Measurements from ENCODE around the gene IGF1R.
A peak's percentile ranks its signal among the peaks of the same experiment; 100 is the strongest.

IGF1R gene

GRCh38 chr15:98870788-98871187, 222.4 kb downstream of the IGF1R start:
- Mint-ChIP-seq H3K36me3 (peaks cover 3 to 4% of the 10 kb centered on the region in 2 donors), H3K9me3 (peaks cover 0 to 1% of the 10 kb centered on the region in 2 donors), H3K4me3 (no peak overlapping the region), H3K4me1 (peaks cover 16 to 24% of the 10 kb centered on the region in 2 donors), H3K27ac (no peak overlapping the region), H3K27me3 (peaks cover 0 to 12% of the 10 kb centered on the region in 2 donors)
- ATAC-seq (replicated peaks) (no peak), DNase-seq (no peak)

GRCh38 chr15:98872774-98873173, 224.4 kb downstream of the IGF1R start:
- ATAC-seq (replicated peaks) (no peak), DNase-seq (no peak)
- H3K4me3 Mint-ChIP-seq, result no peak overlapping the region
- H3K27me3 Mint-ChIP-seq, result peaks cover 0 to 12% of the 10 kb centered on the region in 2 donors
- H3K36me3 Mint-ChIP-seq, result peaks cover 3 to 4% of the 10 kb centered on the region in 2 donors
- H3K27ac Mint-ChIP-seq, result no peak overlapping the region
- peaks cover 0 to 1% of the 10 kb centered on the region in 2 donors for H3K9me3 Mint-ChIP-seq
- H3K4me1 Mint-ChIP-seq, result peaks cover 8 to 18% of the 10 kb centered on the region in 2 donors

- H3K9me3 Mint-ChIP-seq, result peaks cover 0 to 1% of the 10 kb centered on the region in 2 donors
- ATAC-seq (replicated peaks), result peak; percentile 65 to 74
- no peak for DNase-seq
- H3K4me1 Mint-ChIP-seq, result peaks cover 8 to 18% of the 10 kb centered on the region in 2 donors
- H3K27ac Mint-ChIP-seq, result peak overlapping the region; percentile 2
- peaks cover 3 to 4% of the 10 kb centered on the region in 2 donors for H3K36me3 Mint-ChIP-seq
- peaks cover 0 to 12% of the 10 kb centered on the region in 2 donors for H3K27me3 Mint-ChIP-seq
- H3K4me3 Mint-ChIP-seq, result peak overlapping the region; percentile 58 to 61
Measured at GRCh38 chr15:98873441-98874218, 225.3 kb downstream of the IGF1R start.

GRCh38 chr15:98874370-98874769, 226.0 kb downstream of the IGF1R start:
- Mint-ChIP-seq H3K27ac (no peak overlapping the region), H3K9me3 (peaks cover 0 to 1% of the 10 kb centered on the region in 2 donors), H3K4me1 (peaks cover 8 to 18% of the 10 kb centered on the region in 2 donors), H3K36me3 (peaks cover 3 to 4% of the 10 kb centered on the region in 2 donors), H3K4me3 (no peak overlapping the region), H3K27me3 (peaks cover 0 to 12% of the 10 kb centered on the region in 2 donors)
- ATAC-seq (replicated peaks) (no peak), DNase-seq (no peak)

GRCh38 chr15:98874773-98875172, 226.4 kb downstream of the IGF1R start:
- H3K4me1 Mint-ChIP-seq, result peaks cover 8 to 18% of the 10 kb centered on the region in 2 donors
- peaks cover 0 to 1% of the 10 kb centered on the region in 2 donors for H3K9me3 Mint-ChIP-seq
- H3K4me3 Mint-ChIP-seq, result no peak overlapping the region
- peaks cover 3 to 4% of the 10 kb centered on the region in 2 donors for H3K36me3 Mint-ChIP-seq
- DNase-seq (no peak), ATAC-seq (replicated peaks) (no peak)
- peaks cover 0 to 12% of the 10 kb centered on the region in 2 donors for H3K27me3 Mint-ChIP-seq
- H3K27ac Mint-ChIP-seq, result no peak overlapping the region

GRCh38 chr15:98875309-98875708, 227.0 kb downstream of the IGF1R start:
- H3K27me3 Mint-ChIP-seq, result peaks cover 0 to 12% of the 10 kb centered on the region in 2 donors
- no peak overlapping the region for H3K4me3 Mint-ChIP-seq
- DNase-seq, result no peak
- H3K36me3 Mint-ChIP-seq, result peaks cover 3 to 4% of the 10 kb centered on the region in 2 donors
- peaks cover 10 to 18% of the 10 kb centered on the region in 2 donors for H3K4me1 Mint-ChIP-seq
- ATAC-seq (replicated peaks), result no peak
- H3K9me3 Mint-ChIP-seq, result peaks cover 0 to 1% of the 10 kb centered on the region in 2 donors
- peak overlapping the region; percentile 20 for H3K27ac Mint-ChIP-seq

GRCh38 chr15:98876451-98877369, 228.4 kb downstream of the IGF1R start:
- Mint-ChIP-seq H3K9me3 (no peaks in the 10 kb centered on the region), H3K36me3 (no peaks in the 10 kb centered on the region), H3K4me3 (no peak overlapping the region)

GRCh38 chr15:98878172-98878571, 229.8 kb downstream of the IGF1R start:
- DNase-seq (no peak), ATAC-seq (replicated peaks) (no peak)
- no peak overlapping the region for H3K4me3 Mint-ChIP-seq
- H3K9me3 Mint-ChIP-seq, result no peaks in the 10 kb centered on the region
- peaks cover 15 to 24% of the 10 kb centered on the region in 2 donors for H3K4me1 Mint-ChIP-seq
- peaks cover 0 to 9% of the 10 kb centered on the region in 2 donors for H3K27me3 Mint-ChIP-seq
- no peak overlapping the region for H3K27ac Mint-ChIP-seq
- H3K36me3 Mint-ChIP-seq, result no peaks in the 10 kb centered on the region

More at GRCh38 chr15:98876451-98877369, 228.4 kb downstream of the IGF1R start:
- H3K4me1 Mint-ChIP-seq, result peaks cover 12 to 18% of the 10 kb centered on the region in 2 donors
- ATAC-seq (replicated peaks), result no peak
- H3K27ac Mint-ChIP-seq, result no peak overlapping the region
- no peak for DNase-seq
- peaks cover 0 to 12% of the 10 kb centered on the region in 2 donors for H3K27me3 Mint-ChIP-seq

GRCh38 chr15:98878862-98879261, 230.5 kb downstream of the IGF1R start:
- ATAC-seq (replicated peaks) (no peak), DNase-seq (no peak)
- H3K4me3 Mint-ChIP-seq, result no peak overlapping the region
- peaks cover 12 to 18% of the 10 kb centered on the region in 2 donors for H3K4me1 Mint-ChIP-seq
- H3K9me3 Mint-ChIP-seq, result no peaks in the 10 kb centered on the region
- no peak overlapping the region for H3K27ac Mint-ChIP-seq
- no peaks in the 10 kb centered on the region for H3K36me3 Mint-ChIP-seq
- H3K27me3 Mint-ChIP-seq, result peaks cover 0 to 5% of the 10 kb centered on the region in 2 donors

GRCh38 chr15:98881526-98882520, 233.5 kb downstream of the IGF1R start:
- H3K27me3 Mint-ChIP-seq, result no peaks in the 10 kb centered on the region
- peak; percentile 76 to 81 for ATAC-seq (replicated peaks)
- H3K4me3 Mint-ChIP-seq, result no peak overlapping the region
- no peaks in the 10 kb centered on the region for H3K9me3 Mint-ChIP-seq
- H3K4me1 Mint-ChIP-seq, result peaks cover 7% of the 10 kb centered on the region in 2 donors
- H3K36me3 Mint-ChIP-seq, result no peaks in the 10 kb centered on the region
- H3K27ac Mint-ChIP-seq, result no peak overlapping the region
- no peak for DNase-seq

GRCh38 chr15:98883478-98883877, 235.1 kb downstream of the IGF1R start:
- Mint-ChIP-seq H3K27me3 (no peaks in the 10 kb centered on the region), H3K27ac (no peak overlapping the region), H3K4me3 (no peak overlapping the region), H3K9me3 (no peaks in the 10 kb centered on the region), H3K4me1 (peaks cover 7% of the 10 kb centered on the region in 2 donors), H3K36me3 (no peaks in the 10 kb centered on the region)
- ATAC-seq (replicated peaks), result no peak
- no peak for DNase-seq

GRCh38 chr15:98884894-98885293, 236.6 kb downstream of the IGF1R start:
- Mint-ChIP-seq H3K4me3 (no peak overlapping the region), H3K27ac (no peak overlapping the region), H3K4me1 (peaks cover 7 to 12% of the 10 kb centered on the region in 2 donors), H3K27me3 (no peaks in the 10 kb centered on the region), H3K9me3 (no peaks in the 10 kb centered on the region), H3K36me3 (no peaks in the 10 kb centered on the region)
- ATAC-seq (replicated peaks), result no peak
- no peak for DNase-seq

GRCh38 chr15:98887976-98888375, 239.6 kb downstream of the IGF1R start:
- H3K4me1 Mint-ChIP-seq, result peaks cover 0 to 5% of the 10 kb centered on the region in 2 donors
- no peaks in the 10 kb centered on the region for H3K36me3 Mint-ChIP-seq
- ATAC-seq (replicated peaks) (no peak), DNase-seq (no peak)
- no peak overlapping the region for H3K4me3 Mint-ChIP-seq
- no peaks in the 10 kb centered on the region for H3K27me3 Mint-ChIP-seq
- H3K27ac Mint-ChIP-seq, result no peak overlapping the region
- no peaks in the 10 kb centered on the region for H3K9me3 Mint-ChIP-seq

Data from stimulated activated naive B cell treated with anti-CD40 and anti-IgM and Interleukin-4, amounts not matched to agents 10 μg/mL and 1 μg/mL and 100 μg/mL, for 72 hours (primary cell).